Measurements from ENCODE around the gene GPR156.
"Not testable (repeated sequence)": the region's sequence is repeated elsewhere in the genome, so short reads cannot be mapped to it uniquely, and the experiment has no call there.

Gene GPR156

DNA sequence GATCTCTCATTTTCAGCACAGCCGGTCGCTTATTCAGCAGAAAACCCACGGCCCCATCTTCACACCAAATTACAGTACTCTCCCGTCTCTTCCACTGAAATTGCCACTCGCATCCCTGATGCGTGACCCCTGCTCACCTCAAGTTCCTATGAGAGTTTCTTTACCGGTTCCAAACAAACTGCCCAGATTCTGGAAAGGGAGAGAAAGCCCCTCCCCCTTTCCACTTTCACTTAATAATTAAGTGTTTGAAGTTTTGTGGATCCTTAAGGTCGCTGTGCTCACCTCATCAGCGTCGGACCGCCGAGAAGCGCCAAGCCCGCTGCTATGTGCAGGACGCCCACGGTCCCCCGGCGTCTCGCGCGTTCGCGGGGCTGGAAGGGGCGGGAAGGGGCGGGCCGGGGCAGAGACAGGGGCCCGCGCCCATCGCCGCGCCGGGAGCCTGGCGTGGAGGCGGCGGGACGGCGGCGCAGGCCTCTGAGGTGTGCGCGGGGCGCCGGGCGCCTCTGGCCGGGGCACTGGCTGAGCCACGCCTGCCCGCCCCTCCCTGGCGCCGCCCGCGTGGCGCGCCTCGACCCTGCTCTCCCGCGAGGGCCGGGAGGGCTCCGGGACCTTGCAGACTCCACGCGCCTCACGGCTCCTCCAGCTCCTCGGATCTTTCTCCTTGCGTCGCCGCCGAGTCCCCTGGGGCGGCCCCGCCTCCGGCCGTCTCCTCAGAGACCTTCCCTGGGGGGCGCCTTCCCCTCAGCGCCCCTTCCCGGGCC is at the start of gene GPR156:
TSS of gene GPR156 (minus strand) at position 476 of the 761 bp plus-strand sequence. CDS start 41,124 bp downstream, outside the sequence.
- no peak for DNase-seq

DNA sequence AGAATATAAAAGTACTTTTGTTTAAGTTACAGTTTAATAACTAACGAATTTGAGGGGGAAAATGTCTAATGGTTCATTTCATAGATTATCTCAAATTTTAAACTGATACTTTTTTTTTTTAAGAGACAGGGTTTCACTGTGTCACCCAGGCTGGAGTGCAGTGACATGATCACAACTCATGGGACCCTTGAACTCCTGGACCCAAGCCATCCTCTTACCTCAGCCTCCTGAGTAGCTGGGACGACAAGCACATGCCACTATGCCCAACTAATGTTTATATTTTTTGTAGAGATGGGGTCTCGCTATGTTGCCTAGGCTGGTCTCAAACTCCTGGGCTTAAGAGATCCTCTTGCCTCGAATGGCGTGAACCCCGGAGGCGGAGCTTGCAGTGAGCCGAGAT is 47.6 kb upstream of the GPR156 start:
- no peak for DNase-seq

DNA sequence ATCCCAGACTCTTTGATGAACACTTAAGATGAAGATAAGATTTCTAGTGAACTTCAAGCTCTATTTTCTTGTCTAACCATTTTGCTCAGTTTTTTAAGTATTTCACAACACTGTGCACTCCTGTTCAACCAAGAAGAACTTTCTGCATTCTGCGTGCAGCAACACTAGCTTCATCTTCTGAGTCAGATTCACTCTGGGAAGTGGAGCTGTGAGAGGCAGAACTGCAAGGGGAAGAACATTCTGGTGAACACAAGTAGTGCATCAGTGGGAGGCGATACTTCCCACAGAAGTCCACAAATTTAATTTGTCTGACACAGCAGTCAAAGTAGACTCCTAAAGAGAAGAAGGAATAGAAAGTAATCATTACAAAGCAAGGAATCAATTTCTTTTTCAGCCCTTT is 46.1 kb upstream of the GPR156 start:
- no peak for DNase-seq

DNA sequence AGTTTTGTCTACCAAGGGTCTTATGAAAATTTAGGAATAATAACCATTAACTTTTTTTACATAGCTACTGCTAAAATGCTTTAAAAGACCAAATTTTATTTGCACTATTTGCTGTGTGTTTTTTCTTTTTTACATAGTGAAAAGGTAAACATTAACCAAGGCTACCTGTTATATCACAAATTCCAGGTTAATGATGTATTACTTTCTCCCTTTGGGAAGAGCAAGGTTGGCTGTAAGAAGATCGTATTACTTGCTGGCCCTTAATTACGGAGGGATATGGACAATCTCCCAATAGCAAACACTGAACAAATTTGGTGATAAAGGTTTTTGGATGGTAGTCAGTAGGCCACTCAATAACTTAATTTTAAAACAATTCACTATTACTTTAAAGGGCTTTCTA is 41.8 kb upstream of the GPR156 start:
- no peak for DNase-seq

DNA sequence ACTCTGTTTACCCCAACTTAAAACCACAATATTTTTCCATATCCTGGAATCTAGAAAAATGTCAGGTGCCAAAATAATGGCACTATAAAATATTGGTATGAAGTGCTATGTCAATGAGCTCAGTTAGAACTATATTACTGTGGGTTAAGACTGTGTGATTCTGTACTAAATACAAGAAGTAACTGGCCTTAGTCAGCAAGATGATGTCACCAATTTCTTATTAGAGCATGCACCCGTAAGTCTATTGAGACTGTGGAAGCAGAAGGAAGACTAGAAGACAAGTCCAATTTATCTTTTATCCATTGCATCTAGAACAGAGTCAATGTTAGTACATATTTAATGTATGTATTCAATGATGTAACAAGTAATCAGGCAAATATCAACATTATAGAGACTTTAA is 39.2 kb upstream of the GPR156 start:
- no peak for DNase-seq

DNA sequence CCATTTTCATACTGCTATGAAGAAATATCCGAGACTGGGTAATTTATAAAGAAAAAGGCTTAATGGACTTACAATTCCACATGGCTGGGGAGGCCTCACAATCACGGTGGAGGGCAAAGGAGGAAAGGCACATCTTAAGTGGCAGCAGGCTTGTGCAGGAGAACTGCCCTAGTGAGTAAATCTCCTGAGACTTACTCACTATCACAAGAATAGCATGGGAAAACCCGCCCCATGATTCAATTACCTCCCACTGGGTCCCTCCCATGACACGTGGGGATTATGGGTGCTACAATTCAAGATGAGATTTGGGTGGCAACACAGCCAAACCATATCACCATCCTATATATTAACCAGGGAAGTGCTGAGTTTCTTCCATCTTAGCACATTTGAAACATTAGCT is 38.7 kb upstream of the GPR156 start:
- not testable (repeated sequence) for DNase-seq

DNA sequence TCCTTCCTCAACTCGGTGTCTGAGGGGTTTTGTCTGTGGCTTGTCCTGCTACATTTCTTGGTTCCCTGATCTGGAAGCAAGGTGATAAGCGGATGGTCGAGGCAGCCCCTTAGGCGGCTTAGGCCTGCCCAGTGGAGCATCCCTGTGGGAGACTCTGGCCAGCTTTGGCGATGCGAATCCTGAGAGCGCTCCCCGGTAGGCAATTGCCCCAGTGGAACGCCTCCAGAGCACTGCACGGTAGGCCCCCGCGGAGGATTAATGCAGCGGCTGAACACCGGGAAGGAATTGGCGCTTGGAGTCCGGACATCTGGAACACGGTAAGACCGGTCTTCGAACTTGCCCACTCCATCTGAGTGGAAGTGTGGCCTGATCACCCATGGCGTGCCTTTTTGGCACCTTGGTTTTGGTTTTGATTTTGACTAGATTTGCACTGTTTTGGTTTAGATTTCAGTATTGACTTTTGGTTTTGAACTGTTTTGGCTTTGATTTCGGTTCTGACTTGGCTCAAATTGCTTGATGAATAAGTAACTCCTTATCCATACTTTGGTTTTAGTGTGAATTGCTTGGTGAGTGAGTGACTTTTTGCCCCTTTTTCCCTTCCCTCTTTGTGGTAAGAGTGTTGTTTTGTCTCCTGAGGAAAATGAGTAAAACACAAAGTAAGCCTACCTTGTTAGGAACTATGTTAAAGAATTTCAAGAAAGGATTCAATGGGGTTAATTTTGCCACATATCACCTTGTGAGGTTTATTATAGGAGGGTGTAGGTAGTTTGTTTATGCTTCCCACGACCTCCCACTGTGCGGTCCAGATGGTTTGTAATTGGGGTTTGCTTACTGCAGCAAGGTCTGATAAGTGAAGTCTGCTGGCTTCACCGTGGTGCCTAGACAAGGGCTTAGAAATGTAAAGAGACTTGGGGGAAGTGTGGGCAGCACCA is 27.1 kb upstream of the GPR156 start:
- DNase-seq: no peak

DNA sequence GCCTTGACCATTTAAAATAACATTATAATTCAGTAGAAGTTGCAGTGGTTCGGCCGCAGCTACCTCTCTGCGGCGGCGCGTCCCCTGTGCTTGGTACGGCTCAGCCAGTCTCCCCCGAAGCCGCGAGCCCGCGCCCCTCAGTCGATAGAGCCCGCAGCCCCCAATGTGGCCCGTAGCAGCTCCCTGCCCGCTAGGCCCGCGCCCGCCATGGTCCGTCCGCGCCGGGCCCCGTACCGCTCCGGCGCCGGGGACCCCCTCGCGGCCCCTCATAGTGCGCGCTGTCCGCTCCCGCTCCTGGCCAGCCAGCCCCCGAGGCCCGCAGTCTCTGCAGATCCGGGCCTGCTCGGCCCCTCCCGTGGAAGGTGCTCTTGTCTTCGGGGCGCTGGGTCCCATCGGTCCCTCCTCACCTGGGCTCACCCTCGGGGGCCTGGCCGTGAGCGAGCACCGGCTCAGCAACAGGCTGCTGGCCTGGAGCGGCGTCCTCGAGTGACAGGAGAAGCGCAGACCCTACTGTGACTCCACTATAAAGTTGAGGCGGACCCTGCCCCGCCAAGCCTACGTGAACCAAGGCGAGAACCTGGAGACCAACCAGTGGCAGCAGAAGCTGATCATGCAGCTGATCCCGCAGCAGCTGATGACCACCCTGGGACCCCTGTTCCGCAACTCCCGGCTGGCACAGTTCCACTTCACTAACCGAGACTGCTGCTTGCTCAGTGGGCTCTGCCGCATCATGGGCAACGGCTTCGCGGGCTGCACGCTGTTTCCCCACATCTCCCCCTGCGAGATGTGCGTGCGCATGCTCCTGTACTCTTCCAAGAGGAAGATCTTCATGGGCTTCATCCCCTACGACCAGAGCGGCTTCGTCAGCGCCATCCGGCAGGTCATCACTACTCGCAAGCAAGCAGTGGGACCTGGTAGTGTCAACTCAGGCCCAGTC is 21.8 kb upstream of the GPR156 start:
- DNase-seq: no peak

DNA sequence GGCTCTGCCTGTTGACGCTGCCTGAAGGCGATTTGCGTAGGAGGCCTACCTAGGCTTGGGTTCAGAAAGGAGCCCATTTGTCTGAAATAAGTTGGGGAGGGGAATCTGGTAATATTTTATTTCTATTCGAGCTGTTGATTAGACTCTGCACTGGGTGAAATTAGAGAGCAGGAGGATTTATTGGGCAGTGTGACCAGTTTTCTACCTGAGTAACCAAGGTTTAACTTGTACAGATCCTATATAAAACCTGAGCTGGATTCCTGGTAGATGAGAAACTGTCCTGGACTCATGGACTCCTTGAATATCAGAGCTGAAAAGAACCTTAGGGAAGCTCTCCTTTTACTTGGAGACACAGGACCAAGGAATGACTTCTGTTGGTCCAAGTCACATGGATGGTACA is 19.6 kb upstream of the GPR156 start:
- no peak for DNase-seq

DNA sequence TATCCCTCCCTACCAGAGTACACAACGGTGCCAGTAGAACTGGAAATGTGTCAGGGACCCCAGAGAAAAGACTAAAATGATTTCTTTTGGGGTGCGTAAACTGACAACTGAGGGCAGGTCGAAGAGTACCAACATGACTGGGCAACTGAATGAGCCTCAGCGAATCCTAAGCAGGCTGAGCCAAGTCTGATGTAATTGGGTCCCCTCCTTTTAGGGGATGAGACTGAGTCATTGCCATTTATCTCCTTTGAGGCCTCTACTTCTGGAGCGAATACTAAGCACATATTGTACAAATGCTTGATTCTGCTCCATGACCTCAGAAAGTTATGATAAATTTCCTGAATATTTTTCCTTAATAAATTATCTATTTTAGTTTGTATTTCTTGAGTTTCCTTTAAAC is 17.3 kb upstream of the GPR156 start:
- no peak for DNase-seq

DNA sequence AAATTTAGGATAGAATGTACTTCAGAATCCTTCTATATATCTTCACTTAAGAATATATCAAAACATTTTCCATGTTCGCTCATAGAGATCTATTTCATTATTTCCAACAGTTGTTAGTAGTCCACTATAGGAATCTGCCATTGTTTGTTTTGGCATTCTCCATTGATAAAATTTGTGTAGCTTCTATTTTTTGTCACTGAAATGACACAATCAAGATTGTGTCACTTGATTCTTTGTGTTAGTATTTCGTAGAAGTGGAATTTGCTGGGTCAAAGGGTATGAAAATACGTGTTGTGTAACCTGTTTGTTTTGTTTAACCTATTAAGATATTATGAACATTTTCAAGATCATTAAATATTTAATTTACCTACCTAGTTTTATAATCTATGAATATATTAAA is 15.9 kb upstream of the GPR156 start:
- DNase-seq: no peak

DNA sequence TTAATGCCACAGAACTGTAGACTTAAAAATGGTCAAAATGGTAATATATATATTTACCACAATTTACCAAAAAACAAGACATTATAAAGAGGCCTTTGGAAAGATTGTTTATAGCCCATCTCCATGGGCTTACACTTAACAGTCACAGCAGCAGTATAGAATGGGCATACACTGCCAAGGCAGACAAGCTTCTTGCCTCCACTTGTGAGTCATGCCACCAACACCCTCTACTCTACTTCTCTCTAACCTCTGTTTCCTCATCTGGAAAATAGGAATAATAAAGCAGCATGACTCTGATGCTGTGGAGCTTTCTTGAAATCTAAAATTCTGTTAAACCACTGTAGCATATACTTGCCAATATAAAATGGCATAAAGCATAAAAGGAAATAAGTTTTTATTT is 14.4 kb upstream of the GPR156 start:
- no peak for DNase-seq

DNA sequence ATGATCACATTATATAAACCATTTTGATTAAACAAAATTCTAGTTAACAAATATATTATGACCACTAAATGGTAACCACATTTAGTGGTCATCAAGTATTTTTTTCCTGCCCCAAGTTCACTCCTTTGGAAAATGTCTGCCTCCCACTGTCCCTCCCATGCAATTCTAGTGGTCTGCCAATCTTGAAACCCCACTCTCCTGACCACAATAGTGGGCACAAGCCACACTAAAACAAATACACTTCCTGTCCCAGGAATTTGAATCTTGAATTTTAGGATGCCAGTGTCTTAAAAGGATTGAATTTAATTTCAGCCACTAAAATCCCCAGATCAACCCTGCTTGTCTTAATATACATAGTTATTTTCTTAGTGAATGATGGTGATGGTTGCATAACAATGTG is 14.0 kb upstream of the GPR156 start:
- DNase-seq: no peak

DNA sequence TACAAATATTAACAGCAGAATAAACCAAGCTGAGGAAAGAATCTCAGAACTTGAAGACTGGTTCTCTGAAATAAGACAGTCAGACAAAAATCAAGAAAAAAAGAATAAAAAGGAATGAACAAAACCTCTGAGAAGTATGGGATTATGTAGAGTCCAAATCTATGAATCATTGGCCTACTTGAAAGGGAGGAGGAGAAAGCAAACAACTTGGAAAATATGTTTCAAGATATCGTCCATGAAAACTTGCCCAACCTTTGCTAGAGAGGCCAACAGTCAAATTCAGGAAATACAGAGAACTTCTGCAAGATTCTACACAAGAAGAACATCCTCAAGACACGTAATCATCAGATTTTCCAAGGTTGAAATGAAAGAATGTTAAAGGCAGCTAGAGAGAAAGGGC is 6.5 kb upstream of the GPR156 start:
- not testable (repeated sequence) for DNase-seq

DNA sequence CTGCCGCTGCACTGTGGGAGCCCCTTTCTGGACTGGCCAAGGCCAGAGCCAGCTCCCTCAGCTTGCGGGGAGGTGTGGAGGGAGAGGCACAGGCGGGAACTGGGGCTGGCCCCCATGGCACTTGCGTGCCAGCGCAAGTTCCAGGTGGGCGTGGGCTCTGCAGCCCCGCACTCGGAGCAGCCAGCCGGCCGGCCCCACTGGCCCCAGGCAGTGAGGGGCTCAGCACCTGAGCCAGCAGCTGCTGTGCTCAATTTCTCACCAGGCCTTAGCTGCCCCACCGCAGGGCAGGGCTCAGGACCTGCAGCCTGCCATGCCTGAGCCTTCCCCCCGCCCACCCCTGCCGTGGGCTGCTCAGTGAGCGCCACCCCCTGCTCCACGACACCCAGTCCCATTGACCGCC is 4.6 kb upstream of the GPR156 start:
- no peak for DNase-seq

DNA sequence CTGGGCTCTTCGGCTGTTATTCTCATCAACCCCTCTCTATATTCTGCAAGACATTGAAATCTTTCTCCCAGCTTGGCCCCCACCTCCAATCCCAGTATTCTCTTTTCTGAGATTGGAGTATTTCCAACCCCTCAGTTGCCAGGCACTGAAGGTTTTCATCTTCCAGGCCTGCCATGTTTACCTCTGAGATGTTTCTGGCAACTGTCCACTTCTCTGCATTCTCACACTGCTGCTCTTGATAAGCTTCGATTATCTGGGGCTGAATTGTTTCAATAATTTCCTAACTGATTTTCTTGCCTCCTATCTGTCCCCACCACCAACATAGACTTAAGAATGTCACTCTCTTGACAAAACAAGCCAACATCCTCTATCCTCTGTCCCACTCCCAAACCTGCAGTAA is 1.4 kb upstream of the GPR156 start:
- no peak for DNase-seq

DNA sequence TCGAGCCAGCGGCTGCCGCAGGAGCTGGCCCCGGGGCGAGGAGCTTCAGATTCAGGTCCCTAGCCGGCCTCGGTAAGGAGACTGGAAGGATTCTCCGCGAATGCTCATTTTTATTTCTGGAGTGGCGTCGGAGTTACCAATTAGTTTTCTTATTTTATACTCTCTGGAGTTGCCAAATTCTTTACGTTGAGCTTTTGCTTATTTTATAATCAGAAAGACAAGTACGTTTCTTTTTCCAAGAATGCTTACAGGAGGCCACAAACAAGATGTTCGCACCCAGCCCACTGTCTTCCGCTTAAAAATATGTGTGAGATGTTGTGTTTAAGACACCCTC is 453 bp upstream of the GPR156 start:
- DNase-seq: no peak

DNA sequence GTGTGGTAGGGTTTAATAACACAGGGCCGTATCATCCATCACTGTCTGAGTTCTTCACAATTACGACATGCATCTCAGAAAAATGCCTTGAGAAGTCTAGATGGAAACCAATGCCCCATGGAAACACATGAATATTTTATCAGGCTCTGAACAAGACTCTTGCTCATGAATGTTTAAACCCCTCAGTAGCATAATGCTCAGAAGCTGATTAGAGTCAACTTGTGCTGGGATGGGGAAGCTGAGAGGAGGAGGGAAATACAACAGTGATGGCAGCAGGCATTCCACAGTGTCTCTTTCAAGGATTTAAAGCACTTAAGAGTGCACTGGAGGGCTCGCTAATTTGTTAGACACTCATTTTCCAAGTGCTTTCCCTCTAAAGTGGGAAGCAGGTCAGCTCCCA is 3.8 kb downstream of the GPR156 start:
- DNase-seq: no peak

DNA sequence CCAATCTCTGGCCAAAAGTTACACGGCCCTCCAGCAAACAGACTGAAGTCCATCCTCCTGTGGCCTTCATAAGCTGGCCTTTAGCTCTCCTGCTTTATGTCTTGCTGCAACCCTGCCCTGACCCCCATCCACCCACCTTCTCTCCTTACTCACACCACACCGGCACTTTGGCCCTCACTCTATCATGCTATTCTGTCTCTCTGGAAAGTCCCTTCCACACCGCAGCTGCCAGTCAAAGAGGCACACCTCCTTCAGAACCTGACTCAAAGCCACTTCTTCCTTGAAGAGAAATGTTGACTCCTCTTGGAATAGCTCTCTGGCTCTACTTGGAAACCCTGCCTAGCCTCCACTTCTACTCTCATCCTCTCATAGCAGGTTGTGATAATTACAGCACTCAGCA is 4.5 kb downstream of the GPR156 start:
- DNase-seq: no peak

DNA sequence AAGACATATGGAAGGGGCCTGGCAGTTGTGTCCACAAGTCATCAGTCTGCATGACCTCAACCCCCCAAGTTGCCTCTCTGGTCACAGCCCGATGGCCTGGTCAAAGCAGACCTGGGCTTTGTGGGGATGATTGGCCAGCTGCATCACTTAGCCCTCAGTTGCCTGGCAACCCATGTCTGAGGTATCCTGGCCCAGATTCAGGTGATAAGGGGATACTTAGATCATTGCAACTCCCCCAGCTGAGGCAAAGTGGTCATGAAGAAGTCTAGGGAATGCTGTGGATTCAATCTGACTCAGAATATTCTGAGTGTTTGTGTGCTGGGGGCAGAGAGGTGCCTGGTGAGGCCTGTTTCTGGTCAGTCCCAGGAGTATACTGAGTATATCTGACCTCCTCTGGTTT is 5.0 kb downstream of the GPR156 start:
- DNase-seq: no peak

DNA sequence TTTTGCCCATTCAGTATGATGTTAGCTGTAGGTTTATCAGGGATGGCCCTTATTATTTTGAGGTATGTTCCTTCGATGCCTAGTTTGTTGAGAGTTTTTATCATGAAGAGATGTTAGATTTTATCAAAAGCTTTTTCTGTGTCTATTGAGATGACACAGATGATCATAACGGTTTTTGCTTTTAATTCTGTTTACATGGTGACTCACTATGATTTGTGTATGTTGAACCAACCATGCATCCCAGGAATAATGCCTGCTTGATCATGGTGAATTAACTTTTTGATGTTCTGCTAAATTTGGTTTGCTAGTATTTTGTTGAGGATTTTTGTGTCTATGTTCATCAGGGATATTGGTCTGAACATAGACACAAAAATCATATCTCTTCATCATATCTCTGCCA is 8.3 kb downstream of the GPR156 start:
- DNase-seq: no peak

DNA sequence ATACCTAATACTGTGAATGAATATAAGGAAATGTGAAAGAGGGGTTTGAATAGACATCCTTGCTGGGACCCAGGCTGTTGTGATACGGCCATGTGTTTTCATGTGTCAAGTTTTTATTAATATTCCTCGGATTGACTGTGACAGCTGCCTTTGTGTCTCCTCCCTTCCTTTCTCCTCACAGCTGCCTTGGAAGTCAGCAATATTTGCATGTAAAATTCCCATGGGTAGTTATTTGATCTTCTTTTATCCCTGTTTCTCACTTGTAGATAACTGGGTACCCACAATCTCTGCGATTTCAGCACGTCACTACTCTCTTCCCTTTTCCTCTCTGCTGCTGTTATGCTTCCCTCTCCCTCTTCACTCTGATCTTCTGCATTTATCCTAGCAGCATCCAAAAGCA is 9.4 kb downstream of the GPR156 start:
- DNase-seq: no peak

DNA sequence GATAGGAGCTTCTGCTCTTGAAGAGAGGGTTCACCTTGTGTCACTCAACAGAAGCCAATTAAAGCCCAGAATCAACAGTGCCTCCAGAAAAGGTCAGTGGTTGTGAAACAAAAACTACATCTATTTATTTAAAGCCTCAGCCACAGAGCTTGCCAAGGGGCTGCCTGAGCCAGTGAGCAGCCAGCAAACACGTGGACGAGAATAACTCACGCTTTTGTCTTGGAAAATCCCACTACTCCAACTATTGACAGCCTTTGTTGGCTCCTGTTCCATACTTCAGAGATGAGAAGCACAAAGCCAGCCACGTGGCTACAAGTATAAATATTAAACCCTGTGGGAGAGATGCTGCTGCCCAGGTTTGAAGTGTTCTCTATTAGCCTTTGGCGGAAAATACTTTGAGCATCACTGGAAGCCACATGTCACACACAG is 10.3 kb downstream of the GPR156 start:
- peak; percentile 92 for DNase-seq

Measured in NCI-H1092 (cell line).